ENCODE results near the gene CACNA1B.

The CACNA1B gene

DNA sequence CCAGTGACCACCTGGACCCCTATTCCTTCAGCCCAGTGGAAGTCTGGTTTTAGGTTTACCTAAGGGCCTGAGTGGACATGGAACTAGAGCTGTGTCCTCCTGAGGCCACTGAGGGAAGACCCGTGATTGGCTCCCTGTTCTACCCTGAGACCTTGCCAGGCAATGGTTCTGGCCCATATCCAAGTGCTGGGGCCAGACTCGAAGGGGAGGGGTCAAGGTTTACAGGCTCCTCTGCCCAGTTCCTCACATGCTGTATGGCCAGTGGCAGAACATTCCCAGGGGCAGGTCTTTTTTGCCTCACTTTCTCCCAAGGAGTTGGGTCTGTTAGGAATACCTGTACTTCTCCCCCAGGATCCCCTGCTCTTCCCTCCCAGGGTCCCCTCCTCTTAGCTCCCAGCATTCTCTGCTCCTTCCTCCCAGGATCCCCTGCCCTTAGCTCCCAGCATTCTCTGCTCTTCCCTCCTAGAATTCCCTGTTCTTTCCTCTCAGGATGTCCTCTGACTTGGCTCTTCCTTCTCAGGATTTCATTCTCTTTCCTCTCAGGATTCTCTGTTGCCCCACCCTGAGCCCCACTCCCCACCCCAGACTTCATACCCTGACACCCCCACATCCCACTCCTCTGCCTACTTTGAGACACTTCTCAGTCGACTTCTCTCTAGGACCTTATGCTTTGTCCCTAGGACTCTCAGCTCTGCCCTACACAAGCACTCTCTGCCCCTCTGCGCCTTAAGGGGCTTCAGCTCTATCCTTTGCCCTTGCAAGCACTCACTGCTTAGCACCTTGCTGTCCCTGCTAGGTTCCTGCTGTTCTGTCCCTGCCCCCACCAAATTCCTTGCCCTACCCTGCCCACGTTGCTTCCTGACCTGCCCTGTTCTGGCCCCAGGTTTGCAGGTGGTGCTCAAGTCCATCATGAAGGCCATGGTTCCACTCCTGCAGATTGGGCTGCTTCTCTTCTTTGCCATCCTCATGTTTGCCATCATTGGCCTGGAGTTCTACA, 36.5 kb downstream of the CACNA1B start:
- Mint-ChIP-seq H3K36me3 (ENCODE audit: low read depth) (no peaks in the 10 kb centered on the region), H3K9me3 (no peaks in the 10 kb centered on the region), H3K27me3 (ENCODE audit: low read depth) (peaks cover 19% of the 10 kb centered on the region), H3K4me1 (peaks cover 18% of the 10 kb centered on the region), H3K27ac (no peak overlapping the region), H3K4me3 (no peak overlapping the region)
- TF ChIP-seq, protein P1, sequence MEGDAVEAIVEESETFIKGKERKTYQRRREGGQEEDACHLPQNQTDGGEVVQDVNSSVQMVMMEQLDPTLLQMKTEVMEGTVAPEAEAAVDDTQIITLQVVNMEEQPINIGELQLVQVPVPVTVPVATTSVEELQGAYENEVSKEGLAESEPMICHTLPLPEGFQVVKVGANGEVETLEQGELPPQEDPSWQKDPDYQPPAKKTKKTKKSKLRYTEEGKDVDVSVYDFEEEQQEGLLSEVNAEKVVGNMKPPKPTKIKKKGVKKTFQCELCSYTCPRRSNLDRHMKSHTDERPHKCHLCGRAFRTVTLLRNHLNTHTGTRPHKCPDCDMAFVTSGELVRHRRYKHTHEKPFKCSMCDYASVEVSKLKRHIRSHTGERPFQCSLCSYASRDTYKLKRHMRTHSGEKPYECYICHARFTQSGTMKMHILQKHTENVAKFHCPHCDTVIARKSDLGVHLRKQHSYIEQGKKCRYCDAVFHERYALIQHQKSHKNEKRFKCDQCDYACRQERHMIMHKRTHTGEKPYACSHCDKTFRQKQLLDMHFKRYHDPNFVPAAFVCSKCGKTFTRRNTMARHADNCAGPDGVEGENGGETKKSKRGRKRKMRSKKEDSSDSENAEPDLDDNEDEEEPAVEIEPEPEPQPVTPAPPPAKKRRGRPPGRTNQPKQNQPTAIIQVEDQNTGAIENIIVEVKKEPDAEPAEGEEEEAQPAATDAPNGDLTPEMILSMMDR (IDR thresholded peaks at IDR 0.05; ENCODE audit: unreplicated experiment in 3 of 3): no peak

DNA sequence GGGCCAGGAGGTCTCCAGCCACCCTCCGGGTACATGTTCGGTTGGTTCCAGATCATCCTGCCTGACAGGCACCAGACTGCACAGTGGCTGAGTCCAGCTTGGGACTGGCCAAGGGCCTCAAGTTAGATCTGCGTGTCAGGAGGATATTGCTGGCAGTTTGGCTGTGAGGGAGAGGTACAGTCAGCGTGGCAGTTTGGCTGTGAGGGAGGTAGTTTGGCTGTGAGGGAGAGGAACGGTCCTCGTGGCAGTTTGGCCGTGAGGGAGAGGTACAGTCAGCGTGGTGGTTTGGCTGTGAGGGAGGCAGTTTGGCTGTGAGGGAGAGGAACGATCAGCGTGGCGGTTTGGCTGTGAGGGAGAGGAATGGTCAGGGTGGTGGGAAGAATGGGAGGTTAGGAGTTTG, 39.0 kb downstream of the CACNA1B start:
- Mint-ChIP-seq H3K27ac (no peak overlapping the region), H3K4me1 (peaks cover 25% of the 10 kb centered on the region), H3K27me3 (ENCODE audit: low read depth) (peaks cover 14% of the 10 kb centered on the region), H3K36me3 (ENCODE audit: low read depth) (no peaks in the 10 kb centered on the region), H3K9me3 (no peaks in the 10 kb centered on the region), H3K4me3 (peak overlapping the region in 1 of 3 experiments; percentile 5)
- TF ChIP-seq, protein P1 (IDR thresholded peaks at IDR 0.05; ENCODE audit: unreplicated experiment in 3 of 3): no peak

DNA sequence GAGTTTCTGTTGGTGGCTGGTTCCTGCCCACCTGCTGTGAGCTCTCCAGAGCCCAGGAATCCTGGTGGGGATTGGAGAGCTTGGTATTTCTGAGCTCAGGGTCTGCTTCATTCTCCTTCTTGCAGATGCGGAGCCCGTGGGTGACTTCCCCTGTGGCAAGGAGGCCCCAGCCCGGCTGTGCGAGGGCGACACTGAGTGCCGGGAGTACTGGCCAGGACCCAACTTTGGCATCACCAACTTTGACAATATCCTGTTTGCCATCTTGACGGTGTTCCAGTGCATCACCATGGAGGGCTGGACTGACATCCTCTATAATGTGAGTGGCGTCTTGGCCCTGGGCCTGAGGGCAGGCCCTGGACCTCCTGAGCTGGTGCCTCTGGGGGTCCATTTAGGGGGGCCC, 39.5 kb downstream of the CACNA1B start:
- H3K4me1 Mint-ChIP-seq: peaks cover 25% of the 10 kb centered on the region
- H3K9me3 Mint-ChIP-seq: peaks cover under 1% of the 10 kb centered on the region
- H3K4me3 Mint-ChIP-seq: no peak overlapping the region
- TF ChIP-seq, protein P1 (IDR thresholded peaks at IDR 0.05; ENCODE audit: unreplicated experiment in 3 of 3): no peak
- no peaks in the 10 kb centered on the region for H3K36me3 Mint-ChIP-seq (ENCODE audit: low read depth)
- H3K27ac Mint-ChIP-seq: no peak overlapping the region
- H3K27me3 Mint-ChIP-seq (ENCODE audit: low read depth): peaks cover 9% of the 10 kb centered on the region

DNA sequence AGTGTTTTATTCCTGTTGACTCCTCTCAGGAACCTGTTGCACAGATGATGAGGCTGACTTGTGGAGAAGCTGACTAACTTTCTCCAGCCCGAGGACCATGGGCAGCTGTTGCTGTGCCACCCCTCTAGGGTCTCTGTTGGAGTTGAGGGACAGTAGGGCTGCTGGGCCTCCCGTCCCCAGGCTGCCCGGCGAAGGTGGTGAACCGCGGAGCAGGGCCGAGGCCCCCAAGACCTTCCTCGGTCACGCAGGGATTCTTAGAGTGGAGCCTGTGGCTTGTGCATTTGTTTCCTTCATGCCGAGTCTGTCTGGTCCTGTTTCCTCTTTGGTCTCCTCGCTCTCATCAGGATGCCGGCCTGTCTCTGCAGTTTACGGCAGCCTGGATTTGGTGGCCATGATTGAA, 40.2 kb downstream of the CACNA1B start:
- TF ChIP-seq, protein P1 (IDR thresholded peaks at IDR 0.05; ENCODE audit: unreplicated experiment in 3 of 3): no peak
- Mint-ChIP-seq H3K4me3 (no peak overlapping the region), H3K9me3 (peaks cover 4% of the 10 kb centered on the region), H3K4me1 (peaks cover 25% of the 10 kb centered on the region), H3K27ac (no peak overlapping the region), H3K36me3 (ENCODE audit: low read depth) (no peaks in the 10 kb centered on the region), H3K27me3 (ENCODE audit: low read depth) (peaks cover 9% of the 10 kb centered on the region)

DNA sequence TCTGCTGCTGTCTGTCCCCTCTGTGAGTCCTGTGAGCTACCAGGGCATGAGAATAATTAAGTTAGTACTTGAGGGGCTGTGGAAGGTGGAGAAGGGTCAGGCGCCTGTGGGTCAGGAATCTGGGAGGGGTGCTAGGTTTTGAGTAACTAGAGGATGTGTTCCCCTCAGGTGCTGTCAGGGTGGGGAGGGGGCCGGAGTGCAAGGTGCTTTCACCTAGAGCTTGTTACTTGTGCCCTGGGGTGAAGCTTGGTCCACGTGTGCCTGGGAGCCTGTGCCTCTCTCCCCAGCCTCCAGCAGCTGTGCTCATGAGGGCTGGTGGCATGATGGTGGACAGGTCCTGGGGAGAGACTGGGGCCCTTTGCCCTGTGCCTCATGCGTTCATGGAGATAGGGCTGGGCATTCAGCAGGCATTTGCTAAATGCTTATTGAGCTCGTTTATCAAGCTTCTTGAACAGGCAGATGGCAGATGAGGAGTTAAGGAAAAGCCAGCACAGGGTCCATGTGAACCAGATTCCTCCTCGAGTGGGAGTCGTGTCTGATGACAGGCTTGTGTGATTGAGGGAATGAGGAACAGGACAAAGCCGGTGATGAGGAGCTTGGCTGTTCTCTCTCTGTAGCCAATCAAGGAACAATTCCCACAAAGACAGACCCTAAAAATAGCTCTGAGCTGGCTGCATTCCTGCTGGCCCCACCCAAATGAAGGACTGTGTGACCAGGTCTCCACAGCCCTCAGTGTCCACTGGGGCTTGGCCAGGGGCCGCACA, 40.9 kb downstream of the CACNA1B start:
- Mint-ChIP-seq H3K36me3 (ENCODE audit: low read depth) (no peaks in the 10 kb centered on the region), H3K4me3 (no peak overlapping the region), H3K27me3 (ENCODE audit: low read depth) (peaks cover 9% of the 10 kb centered on the region), H3K4me1 (peaks cover 25% of the 10 kb centered on the region), H3K9me3 (peaks cover 4% of the 10 kb centered on the region), H3K27ac (no peak overlapping the region)
- TF ChIP-seq, protein P1 (IDR thresholded peaks at IDR 0.05; ENCODE audit: unreplicated experiment in 3 of 3): no peak
